ENCODE data around the gene ALDOB. TPM values are rescaled to one million over a fixed set of nuclear protein-coding genes. Genes with fewer than 3 reads are reported as not detected.

ALDOB gene
- total and polyA plus RNA-seq, 2 of the 8 experiments (the other 6 are each of a cell fraction or from before 2014, with no cell fraction given), result not detected

DNA sequence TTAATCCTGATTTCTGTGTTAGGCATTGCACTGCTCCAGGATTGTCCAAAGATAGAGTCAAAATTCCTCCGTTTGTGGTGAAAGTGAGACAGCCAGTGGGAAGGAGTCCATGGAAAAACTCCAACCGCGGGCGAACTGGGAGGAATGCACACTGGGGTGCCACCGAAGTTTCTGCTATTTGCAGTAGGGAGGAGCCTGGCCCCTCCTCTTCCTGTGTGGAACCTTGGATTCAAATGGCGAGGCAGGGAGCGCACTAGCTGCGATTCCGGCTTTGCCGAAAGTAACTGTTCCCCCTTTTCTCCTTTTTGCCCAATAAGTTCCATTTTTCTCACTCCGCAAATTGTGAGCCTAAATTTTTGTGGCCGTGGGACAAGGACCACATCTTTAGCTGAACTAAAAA lies 60.0 kb downstream of the ALDOB start (continued):
- TF ChIP-seq CHD7 (IDR thresholded peaks at IDR 0.05; ENCODE audit: insufficient replicate concordance, low read length), result no peak
- TF ChIP-seq SP4 (IDR thresholded peaks at IDR 0.05; ENCODE audit: low read length), result no peak
- no peak for TF ChIP-seq MAX (IDR thresholded peaks at IDR 0.05)
